GM04504 (cell line): ENCODE data around the gene FIGN.

ENCODE experiments used
- DNase-seq: peaks from one replicate; pipeline ENCODE4 v3.0.0-alpha.2; 2012; ENCODE audit warnings: low read depth

Gene FIGN

GRCh38 chr2:163612332-163612731 lies 123.5 kb downstream of the FIGN start:
- DNase-seq = no peak

GRCh38 chr2:163611557-163611906 lies 124.3 kb downstream of the FIGN start:
- no peak for DNase-seq

- DNase-seq = no peak
Observed at GRCh38 chr2:163610817-163611556, 124.8 kb downstream of the FIGN start.

- DNase-seq = no peak
Observed at GRCh38 chr2:163607630-163608029, 128.2 kb downstream of the FIGN start.

- DNase-seq = no peak
Observed at GRCh38 chr2:163606878-163607277, 128.9 kb downstream of the FIGN start.

- no peak for DNase-seq
Observed at GRCh38 chr2:163605779-163606178, 130.0 kb downstream of the FIGN start.

GRCh38 chr2:163604941-163605555 lies 130.8 kb downstream of the FIGN start:
- DNase-seq = no peak

- no peak for DNase-seq
Observed at GRCh38 chr2:163602196-163602595, 133.6 kb downstream of the FIGN start.

GRCh38 chr2:163601377-163601776 lies 134.4 kb downstream of the FIGN start:
- no peak for DNase-seq

- DNase-seq = no peak
Observed at GRCh38 chr2:163600801-163601200, 135.0 kb downstream of the FIGN start.

- DNase-seq = no peak
Observed at GRCh38 chr2:163595028-163595427, 140.8 kb downstream of the FIGN start.

- no peak for DNase-seq
Observed at GRCh38 chr2:163594497-163594896, 141.3 kb downstream of the FIGN start.

GRCh38 chr2:163593982-163594381 lies 141.8 kb downstream of the FIGN start:
- no peak for DNase-seq

GRCh38 chr2:163592954-163593622 lies 142.7 kb downstream of the FIGN start:
- DNase-seq = no peak

- no peak for DNase-seq
Observed at GRCh38 chr2:163591461-163591860, 144.3 kb downstream of the FIGN start.

- no peak for DNase-seq
Observed at GRCh38 chr2:163580757-163581156, 155.1 kb downstream of the FIGN start.

GRCh38 chr2:163574309-163574708 lies 161.5 kb downstream of the FIGN start:
- no peak for DNase-seq

GRCh38 chr2:163573652-163574051 lies 162.2 kb downstream of the FIGN start:
- no peak for DNase-seq

GRCh38 chr2:163572850-163573249 lies 163.0 kb downstream of the FIGN start:
- DNase-seq = no peak

- DNase-seq = no peak
Observed at GRCh38 chr2:163571423-163572102, 164.2 kb downstream of the FIGN start.

GRCh38 chr2:163570391-163570790 lies 165.4 kb downstream of the FIGN start:
- no peak for DNase-seq

- DNase-seq = no peak
Observed at GRCh38 chr2:163565192-163565591, 170.6 kb downstream of the FIGN start.

GRCh38 chr2:163564236-163564635 lies 171.6 kb downstream of the FIGN start:
- no peak for DNase-seq
